ENCODE measurements around the gene MYPOP. TPM values are rescaled to one million over a fixed set of nuclear protein-coding genes. Genes with fewer than 3 reads are reported as not detected.
"Not testable (repeated sequence)": the region's sequence is repeated elsewhere in the genome, so short reads cannot be mapped to it uniquely, and the experiment has no call there.

Gene MYPOP
- total RNA-seq, 4 donors from 2014 or later: 4.1 to 17.7 (median 14.2) TPM

DNA sequence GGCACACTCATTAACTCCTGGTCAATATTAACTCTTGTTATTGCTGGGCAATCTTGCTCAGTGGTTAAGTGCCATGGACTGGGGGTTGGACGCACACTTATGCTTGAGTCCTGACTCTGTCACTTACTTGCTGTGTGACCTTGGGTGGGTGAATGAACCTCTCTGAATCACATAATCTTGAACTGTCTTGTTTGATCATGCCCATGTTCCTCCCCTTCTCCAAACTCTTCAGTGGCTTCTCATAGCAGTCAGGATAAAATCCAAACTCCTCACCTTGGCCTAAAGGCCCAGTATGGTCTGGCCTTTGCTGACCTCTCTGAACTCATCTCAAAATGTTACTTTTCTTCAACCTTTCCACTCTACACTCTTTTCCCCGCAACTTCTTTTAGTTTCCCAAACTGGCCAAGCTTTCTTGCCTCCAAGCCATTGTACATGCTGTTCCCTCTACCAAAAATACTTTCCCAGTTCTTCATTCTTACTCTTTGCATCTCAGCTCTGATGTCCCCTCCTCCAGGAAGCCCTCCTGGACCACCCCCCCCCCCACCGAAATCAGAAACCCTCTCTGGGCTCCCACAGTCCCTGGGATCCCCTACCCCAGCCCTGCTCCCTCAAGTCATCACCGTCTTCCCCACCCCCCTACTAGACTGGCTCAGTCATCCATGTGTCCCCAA lies 2.4 kb downstream of the MYPOP start:
- Histone ChIP-seq H3K4me3 (no peak overlapping the region), H3K27me3 (no peaks in the 10 kb centered on the region), H3K36me3 (peaks cover 0 to 24% (median 0%) of the 10 kb centered on the region in 3 donors), H3K4me1 (peaks cover 0 to 17% (median 8%) of the 10 kb centered on the region in 4 donors), H3K27ac (no peak overlapping the region), H3K9me3 (no peaks in the 10 kb centered on the region)
- no peak for TF ChIP-seq CTCF (IDR thresholded peaks at IDR 0.05)
- no peak for DNase-seq

GRCh38 chr19:45899253-45899652 lies 3.2 kb downstream of the MYPOP start:
- H3K27me3 ChIP-seq: no peaks in the 10 kb centered on the region
- H3K4me1 ChIP-seq: peaks cover 0 to 17% (median 8%) of the 10 kb centered on the region in 4 donors
- DNase-seq: no peak
- H3K36me3 ChIP-seq: peaks cover 0 to 24% (median 0%) of the 10 kb centered on the region in 3 donors
- no peak overlapping the region for H3K27ac ChIP-seq
- H3K4me3 ChIP-seq: no peak overlapping the region
- no peaks in the 10 kb centered on the region for H3K9me3 ChIP-seq
- TF ChIP-seq POLR2A (IDR thresholded peaks at IDR 0.05) (no peak), CTCF (IDR thresholded peaks at IDR 0.05) (no peak)

DNA sequence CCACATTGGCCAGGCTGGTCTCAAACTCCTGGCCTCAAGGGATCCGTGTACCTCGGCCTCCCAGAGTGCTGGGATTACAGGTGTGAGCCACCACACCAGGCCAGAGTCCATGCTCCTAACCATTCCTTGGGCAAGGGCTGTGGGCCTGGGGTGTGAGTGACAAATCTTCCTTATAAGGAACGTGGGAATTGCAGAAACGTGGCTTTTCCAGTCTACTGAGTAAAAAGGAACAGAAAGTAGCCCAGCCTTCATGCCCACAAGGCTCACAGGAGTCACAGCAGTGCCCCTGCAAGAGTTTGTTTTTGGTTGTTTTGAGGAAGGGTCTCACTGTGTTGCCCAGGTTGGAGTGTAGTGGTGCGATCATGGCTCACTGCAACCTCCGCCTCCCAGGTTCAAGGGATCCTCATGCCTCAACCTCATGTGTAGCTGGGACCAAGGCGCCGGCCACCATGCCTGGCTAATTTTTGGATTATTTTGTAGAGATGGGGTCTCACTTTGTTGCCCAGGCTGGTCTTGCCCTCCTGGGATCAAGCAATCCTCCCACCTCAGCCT lies 5.1 kb downstream of the MYPOP start:
- TF ChIP-seq POLR2A (IDR thresholded peaks at IDR 0.05) (no peak), CTCF (IDR thresholded peaks at IDR 0.05) (no peak)
- H3K4me1 ChIP-seq: peaks cover 0 to 12% (median 5%) of the 10 kb centered on the region in 4 donors
- no peak overlapping the region for H3K4me3 ChIP-seq
- H3K9me3 ChIP-seq: no peaks in the 10 kb centered on the region
- no peak overlapping the region for H3K27ac ChIP-seq
- H3K36me3 ChIP-seq: peaks cover 0 to 24% (median 0%) of the 10 kb centered on the region in 3 donors
- DNase-seq: no peak
- no peaks in the 10 kb centered on the region for H3K27me3 ChIP-seq

GRCh38 chr19:45895983-45896599 lies 6.3 kb downstream of the MYPOP start:
- not testable (repeated sequence) for DNase-seq, H3K9me3 ChIP-seq, H3K27me3 ChIP-seq, H3K4me3 ChIP-seq, H3K27ac ChIP-seq, H3K4me1 ChIP-seq
- peaks cover 0 to 24% (median 0%) of the 10 kb centered on the region in 3 donors for H3K36me3 ChIP-seq

- Histone ChIP-seq H3K4me3 (no peak overlapping the region), H3K27ac (no peak overlapping the region), H3K27me3 (no peaks in the 10 kb centered on the region), H3K9me3 (no peaks in the 10 kb centered on the region), H3K4me1 (no peaks in the 10 kb centered on the region), H3K36me3 (peaks cover 0 to 24% (median 0%) of the 10 kb centered on the region in 3 donors)
- TF ChIP-seq POLR2A (IDR thresholded peaks at IDR 0.05): no peak
- no peak for TF ChIP-seq CTCF (IDR thresholded peaks at IDR 0.05)
- DNase-seq: no peak
Observed at GRCh38 chr19:45895519-45895972, 6.9 kb downstream of the MYPOP start.

DNA sequence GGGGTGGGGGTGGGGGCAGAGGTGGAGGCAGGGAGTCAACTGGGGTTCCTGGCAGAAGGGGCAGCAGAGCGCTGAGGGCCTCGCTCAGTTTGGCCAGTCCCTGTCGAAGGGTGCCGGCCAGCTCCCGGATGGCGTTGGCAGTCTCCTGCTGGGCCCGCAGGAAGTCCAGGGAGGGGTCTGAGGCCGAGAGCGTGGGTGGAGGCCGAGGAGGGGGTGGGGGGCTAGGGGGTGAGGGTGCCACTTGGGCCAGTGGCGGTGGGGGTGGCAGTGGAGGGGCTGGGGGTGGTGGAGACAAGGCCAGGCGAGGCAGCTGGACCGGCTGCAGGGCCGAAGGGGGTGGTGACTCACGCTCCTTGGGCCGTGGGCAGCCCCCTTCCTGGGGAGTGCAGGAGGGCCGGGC lies 11.5 kb downstream of the MYPOP start:
- Histone ChIP-seq H3K27ac (no peak overlapping the region), H3K4me1 (peaks cover 0 to 4% (median 2%) of the 10 kb centered on the region in 4 donors), H3K27me3 (no peaks in the 10 kb centered on the region), H3K36me3 (peaks cover 0 to 5% (median 0%) of the 10 kb centered on the region in 3 donors), H3K4me3 (no peak overlapping the region), H3K9me3 (no peaks in the 10 kb centered on the region)
- TF ChIP-seq POLR2A (IDR thresholded peaks at IDR 0.05): no peak
- no peak for TF ChIP-seq CTCF (IDR thresholded peaks at IDR 0.05)
- DNase-seq: no peak
